NCI-H1105 (cell line): ENCODE measurements around the gene FGD5.

ENCODE experiments used
- DNase-seq: peaks from one replicate; lab custom pipeline; 2025; lab: John Stamatoyannopoulos, UW

FGD5 gene

DNA sequence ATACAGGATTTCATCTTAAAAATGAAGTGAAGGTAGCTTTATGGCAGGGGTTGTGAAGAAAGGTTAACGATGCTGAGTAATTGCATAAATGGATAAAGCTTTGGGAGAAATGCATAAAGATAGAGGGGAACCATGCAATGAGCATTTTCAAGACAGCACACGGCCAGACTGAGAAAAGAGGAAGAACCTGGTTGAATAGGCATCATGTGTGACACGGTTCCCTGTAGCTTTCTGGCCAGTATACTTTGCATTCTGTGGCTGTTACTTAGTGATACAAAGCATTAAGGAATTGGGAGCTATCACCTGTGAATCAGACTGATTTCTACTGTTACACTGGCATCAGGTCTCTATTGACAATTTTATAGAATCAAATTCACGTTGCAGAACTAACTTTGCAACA is 161.9 kb downstream of the FGD5 start:
- DNase-seq: no peak
